Measurements from ENCODE around the gene RGS14. TPM values are rescaled to one million over a fixed set of nuclear protein-coding genes. Genes with fewer than 3 reads are reported as not detected.
"Not testable (repeated sequence)": the region's sequence is repeated elsewhere in the genome, so short reads cannot be mapped to it uniquely, and the experiment has no call there.

The RGS14 gene
- total RNA-seq, 1 donor from 2014 or later = 4.3 TPM

DNA sequence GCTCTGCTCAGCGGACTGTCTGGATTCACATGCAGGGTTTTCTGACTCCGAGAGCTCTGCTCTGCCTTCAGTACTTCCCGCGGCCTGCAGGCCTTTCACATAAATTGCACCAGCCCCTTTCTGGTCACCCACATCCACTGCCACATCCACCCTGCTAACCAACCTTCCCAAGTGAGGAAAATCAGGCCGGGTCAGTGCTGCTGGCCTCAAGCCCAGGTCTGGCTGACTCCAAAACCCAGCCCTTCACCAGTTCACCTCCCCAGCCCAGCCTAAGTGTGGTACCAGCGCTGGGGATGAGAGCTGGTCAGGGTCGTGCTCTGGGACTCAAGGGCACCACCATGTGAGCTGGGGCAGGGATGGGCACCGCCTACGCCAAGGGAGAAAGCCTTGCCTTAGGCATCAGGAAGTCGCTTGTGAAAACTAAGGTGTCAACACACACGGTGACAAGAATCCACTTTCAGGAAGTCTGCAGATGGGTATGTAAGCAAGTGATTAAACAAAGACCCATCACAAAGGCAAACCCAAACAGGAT, 18.6 kb upstream of the RGS14 start:
- intact Hi-C loops (cut with DNase I) = no loop called here
- DNase-seq (ENCODE audit: low spot score) = peak; percentile 79

DNA sequence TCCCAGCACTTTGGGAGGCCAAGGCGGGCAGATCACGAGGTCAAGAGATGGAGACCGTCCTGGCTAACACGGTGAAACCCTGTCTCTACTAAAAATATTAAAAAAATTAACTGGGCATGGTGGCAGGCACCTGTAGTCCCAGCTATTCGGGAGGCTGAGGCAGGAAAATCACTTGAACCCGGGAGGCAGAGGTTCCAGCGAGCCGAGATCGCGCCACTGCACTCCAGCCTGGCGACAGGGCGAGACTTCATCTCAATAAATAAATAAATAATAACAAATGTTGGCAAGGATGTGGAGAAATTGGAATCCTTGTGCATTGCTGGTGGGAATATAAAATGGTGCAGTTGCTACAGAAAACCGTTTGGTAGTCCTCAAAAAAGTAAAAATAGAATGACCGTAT, 14.7 kb upstream of the RGS14 start:
- DNase-seq (ENCODE audit: low spot score); intact Hi-C loops (cut with DNase I): not testable (repeated sequence)

DNA sequence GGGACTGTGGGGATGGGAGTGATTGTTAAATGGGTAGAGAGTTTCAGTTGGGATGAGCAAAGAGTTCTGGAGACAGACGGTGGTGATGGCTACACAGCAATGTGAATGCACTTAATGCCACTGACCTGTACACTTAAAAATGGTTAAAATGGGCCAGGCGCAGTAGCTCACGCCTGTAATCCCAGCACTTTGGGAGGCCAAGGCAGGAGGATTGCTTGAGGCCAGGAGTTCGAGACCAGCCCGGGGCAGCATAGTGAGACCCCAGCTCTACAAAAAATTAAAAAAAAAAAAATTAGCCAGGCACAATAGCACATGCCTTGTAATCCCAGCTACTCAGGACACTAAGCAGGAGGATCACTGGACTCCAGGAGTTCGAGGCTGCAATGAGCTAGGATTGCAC, 13.9 kb upstream of the RGS14 start:
- intact Hi-C loops (cut with DNase I) = no loop called here

DNA sequence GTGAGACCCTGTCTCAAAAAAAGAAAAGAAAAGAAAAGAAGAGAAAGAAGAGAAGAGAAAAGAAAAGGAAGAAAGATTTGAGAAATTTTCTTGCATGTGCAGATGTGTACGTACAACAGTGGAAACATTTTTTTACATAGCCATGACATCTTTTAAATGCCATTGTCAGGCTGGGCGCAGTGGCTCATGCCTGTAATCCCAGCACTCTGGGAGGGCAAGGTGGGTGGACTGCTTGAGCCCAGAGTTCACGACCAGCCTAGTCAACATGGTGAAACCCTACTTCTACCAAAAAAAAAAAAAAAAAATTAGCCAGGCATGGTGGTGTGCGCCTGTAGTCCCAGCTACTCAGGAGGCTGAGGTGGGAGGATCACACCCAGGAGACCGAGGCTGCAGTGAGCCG, 12.8 kb upstream of the RGS14 start:
- DNase-seq (ENCODE audit: low spot score) = no peak
- intact Hi-C loops (cut with DNase I) = no loop called here

More for the DNA sequence above, 13.9 kb upstream of the RGS14 start:
- no peak for DNase-seq (ENCODE audit: low spot score)

DNA sequence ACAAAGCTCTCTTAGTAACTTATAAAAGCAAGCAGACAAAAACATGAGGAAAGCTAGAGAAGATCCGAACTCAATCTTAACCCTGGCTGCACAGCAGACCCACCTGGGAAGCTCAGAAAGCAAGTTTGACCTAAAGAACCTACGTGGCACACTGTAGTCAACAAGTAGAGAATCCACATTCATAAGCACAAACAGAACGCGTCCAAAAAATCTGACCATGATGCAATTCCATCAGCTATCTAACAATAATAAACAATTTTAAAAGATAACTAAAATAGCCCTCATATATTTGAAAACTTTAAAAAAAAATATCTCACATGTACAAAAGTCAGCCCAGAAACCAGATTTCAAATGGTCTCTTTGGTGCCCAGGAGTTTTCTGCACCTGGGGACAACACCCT, 10.9 kb upstream of the RGS14 start:
- no peak for DNase-seq (ENCODE audit: low spot score)
- intact Hi-C loops (cut with DNase I) = no loop called here

DNA sequence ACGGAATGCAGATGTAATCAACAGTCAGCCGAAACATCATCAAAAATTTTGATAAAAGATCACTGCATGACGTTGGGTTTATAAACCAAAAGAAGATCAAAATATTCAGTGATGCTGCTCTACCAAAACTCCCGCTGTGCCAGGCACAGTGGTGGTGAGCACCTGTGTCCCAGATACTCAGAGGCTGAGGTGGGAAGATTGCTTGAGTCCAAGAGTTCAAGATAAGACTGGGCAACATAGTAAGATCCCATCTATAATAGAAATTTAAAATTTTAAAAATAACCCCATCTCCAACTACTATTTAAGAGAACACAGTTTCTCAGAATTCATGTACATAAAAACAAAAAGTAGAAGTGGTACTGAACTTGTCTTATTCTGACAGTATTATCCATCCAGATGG, 10.0 kb upstream of the RGS14 start:
- intact Hi-C loops (cut with DNase I) = no loop called here
- no peak for DNase-seq (ENCODE audit: low spot score)

DNA sequence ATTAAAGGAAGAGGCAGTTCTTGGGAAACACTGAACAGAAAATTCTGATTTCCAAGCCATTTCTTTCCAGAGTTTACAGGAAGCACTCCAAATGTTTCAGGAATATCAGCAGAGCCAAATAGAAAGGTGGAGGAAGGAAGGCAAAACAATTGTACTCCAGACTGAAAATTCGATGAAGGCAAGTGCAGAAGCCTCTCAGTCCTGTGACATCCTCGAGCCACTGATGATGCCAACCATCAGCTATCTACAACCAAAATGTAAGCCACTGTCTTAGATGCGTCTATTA, 8.4 kb upstream of the RGS14 start:
- intact Hi-C loops (cut with DNase I) = no loop called here
- no peak for DNase-seq (ENCODE audit: low spot score)

DNA sequence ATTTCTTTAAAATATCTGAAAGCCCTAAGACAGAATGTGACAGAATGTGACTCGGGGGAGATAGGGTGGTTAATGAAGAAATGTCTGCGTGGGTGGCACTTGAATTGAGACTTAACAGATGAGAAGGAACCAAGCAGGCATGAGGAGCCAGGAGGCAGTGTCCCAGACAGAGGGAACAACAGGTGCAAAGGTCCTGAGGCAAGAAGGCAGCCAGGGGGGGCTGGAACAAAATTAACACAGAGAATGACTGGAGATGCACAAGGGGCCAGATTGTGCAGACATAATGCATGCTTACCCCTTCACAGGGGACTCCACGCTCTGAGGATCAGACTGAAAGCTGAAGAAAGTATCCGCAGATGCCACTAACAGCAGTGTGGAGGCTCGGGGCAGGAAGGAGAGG, 8.0 kb upstream of the RGS14 start:
- DNase-seq (ENCODE audit: low spot score) = peak; percentile 41
- intact Hi-C loops (cut with DNase I) = no loop called here

DNA sequence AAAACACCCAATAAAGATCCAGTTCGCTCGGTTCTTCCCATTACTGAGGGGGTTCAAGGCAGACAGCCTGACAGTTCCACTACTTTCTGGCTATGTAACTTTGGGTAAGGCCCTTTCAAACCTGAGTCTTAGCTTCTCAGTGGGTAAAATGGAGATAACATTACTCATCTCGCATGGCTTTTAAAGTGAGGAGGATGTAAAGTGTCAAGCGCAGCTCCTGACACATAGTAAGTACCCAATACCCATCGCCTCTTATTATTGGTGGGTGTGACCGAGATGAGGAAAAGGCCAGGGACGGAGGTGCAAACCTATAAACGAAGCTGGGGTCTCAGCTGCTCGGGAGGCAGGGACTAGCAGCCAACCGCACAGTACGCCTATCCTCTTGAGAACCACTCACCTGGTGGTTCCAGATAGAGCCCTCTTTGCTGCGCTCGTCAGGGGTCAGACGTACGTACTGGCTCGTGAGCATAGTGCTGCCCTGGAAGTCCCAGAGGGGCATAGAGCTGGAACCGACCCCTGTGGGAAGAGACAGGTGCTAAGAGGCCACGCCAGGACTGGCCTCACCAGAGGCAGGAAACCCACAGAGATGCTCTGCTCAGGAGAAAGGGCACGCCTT, 6.8 kb upstream of the RGS14 start:
- intact Hi-C loops (cut with DNase I) = no loop called here

DNA sequence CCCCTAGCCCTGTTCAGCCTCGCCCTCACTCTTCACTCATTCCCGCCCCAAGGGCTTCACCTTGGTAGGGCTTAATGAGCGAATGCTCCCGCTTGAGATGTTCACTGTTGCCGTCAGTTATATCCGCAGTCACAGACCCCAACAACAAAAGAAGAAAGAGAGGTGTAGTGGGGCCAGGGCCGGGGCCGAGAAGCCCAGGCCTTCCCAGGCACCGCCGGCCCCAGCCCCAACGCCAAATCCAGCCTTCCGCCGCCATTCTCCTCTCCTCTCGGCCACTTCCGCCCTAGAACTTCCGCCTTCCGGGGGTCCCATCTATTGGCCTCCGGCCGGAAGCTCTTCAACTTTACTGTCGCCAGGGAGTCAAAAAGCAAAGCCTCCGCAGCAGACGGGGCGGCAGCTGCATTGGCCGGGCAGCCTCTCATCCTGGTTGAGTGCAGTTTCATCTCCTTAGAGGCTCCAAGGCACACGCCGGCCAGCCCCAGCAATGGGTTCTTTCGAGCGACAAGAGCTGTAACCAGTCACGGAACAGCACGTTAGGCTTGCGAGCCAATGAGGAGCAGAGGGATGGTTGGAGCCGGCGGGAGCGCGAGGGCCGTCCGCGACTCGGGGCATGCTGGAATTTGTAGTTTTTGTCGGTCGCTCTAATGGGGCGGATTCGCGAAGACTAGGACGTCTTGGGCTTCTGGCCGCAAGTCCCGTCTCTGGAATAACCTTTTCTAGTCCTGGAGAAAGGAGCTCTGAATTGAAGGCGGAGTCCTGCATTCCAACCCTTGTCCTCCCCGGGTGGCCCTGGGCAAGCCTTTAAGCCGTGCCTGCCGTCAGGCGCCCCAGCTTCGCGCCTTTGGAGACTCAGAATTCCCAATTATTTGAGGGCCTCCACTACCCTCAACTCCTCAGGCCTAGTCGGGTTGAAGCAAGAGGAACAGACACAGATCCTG, 6.1 kb upstream of the RGS14 start, which contains the start of gene LMAN2:
LMAN2 (minus strand) TSS at position 277 of the 938 bp plus-strand sequence; CDS start at position 256, 21 bp downstream.
- peak; percentile 97 for DNase-seq (ENCODE audit: low spot score)
- intact Hi-C loops (cut with DNase I) = no loop called here

More for the DNA sequence above, 6.8 kb upstream of the RGS14 start:
- no peak for DNase-seq (ENCODE audit: low spot score)

DNA sequence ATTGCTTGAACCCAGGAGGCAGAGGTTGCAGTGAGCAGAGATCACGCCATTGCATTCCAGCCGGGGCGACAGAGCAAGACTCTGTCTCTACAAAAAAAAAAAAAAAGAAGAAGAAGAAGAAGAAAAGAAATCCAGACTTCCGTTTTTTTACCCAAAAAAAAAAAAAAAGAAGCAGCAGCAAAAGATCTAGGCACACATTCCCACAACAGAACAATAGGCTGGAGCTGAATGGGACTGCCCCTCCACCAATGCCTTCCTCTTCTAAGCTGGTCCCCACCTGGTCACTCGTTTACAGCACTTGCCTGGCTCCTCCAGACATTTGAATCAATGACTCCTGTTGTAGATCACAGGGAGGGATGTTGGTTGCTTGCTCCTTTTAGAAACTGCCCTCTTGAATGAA, 4.6 kb upstream of the RGS14 start:
- intact Hi-C loops (cut with DNase I) = no loop called here

DNA sequence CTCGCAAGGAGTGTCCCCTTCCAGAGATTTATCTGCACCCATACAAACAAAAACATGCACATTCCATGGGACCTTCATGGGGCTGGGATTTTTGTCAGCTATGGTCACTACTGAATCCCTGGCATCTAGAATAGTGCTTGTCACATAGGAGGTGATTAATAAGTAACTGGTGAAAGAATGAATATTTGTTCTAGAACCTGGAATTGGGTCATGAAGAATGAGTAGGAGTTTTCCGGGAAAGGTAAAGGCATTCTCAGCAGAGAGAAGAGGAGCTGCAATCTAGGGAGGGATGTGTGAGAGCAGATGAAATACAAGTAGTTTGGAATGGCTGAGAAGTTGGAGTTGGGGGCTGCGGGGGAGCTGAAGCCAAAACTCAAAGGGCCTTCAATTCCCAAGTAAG, 3.5 kb upstream of the RGS14 start:
- DNase-seq (ENCODE audit: low spot score) = no peak
- intact Hi-C loops (cut with DNase I) = no loop called here

More for the DNA sequence above, 4.6 kb upstream of the RGS14 start:
- DNase-seq (ENCODE audit: low spot score) = no peak

DNA sequence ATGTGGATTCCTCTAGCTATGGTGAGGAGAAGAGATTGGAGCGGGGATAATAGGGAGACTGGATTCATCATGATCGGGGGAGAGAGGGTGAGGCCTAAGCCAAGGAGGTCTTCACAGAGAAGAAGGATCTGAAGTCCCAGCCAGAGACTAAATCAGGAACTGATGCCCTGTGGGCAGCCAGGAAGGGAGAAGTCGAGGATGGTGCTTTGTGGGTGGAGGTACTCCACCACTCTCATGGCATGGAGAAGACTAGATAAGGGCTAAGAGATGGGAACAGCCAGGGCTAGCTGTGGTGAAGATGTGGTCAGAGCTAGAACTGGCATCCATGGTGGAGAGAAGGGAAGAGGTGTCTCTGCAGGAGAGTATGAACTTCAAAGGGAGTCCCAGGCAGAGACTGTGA, 3.0 kb upstream of the RGS14 start:
- no peak for DNase-seq (ENCODE audit: low spot score)
- intact Hi-C loops (cut with DNase I) = no loop called here

DNA sequence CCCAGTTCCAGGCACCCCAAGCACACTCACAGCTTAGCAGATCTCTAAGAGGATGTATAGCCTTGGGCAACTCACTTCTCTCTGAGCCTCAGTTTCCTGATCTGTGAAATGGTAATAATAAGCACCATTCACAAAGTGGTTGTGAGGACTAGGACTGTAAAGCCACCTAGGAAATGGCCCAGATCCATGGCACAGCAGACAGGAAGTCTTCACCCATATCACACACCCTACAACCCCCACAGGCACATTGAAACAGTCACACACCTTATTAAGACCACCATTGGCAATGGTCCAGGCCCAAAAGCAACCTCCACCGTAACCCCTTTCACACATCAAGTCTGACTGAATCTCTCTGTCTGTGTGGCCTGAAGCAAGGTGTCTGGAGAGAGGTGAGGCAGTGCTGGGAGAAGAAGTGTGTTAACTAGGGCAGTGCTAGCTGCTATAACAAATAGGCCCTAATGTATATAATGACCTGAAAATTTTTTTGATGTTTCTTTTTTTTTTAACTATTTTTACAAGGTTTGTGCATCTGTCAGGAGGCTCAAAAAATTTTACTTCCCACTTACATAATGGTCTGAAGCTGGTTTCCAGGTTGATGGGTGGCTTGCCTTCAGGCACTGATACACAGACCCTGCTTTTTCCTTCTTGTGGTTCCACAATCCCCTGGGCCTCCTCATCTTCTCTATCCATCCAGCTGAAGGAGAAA, 2.4 kb upstream of the RGS14 start:
- intact Hi-C loops (cut with DNase I) = no loop called here
- DNase-seq (ENCODE audit: low spot score) = no peak

DNA sequence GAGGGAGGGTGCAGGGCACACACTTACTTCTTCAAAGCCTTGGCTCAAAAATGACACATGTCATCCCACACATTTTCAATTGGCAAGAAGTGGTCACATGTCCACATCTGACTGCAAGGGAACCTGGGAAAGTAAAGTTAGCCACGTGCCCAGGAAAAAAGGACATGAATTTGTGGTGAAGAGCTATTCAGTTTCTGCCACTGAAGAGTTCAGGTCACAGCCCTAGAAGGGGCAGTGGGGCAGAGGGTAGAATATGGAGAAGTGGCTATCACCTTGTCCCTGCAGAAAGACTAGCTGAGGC, 1.9 kb upstream of the RGS14 start:
- DNase-seq (ENCODE audit: low spot score) = no peak
- intact Hi-C loops (cut with DNase I) = no loop called here

DNA sequence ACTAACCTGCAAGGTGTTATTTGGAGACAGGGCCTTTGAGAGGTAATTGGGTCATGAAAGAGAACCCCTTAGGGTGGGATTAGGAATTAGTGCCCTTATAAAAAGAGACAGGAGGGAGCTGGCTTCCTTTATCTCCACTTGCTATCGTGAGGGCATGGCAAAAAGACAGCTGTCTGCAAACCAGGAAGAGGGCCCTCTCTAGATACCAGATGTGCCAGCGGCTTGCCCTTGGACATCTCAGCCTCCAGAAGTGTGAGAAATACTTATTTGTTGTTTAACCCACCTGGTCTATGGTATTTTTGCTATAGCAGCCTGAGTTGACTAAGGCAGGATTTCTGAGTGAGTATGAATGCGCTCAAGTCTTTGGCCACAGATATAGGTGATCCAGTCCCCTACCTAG, 978 bp upstream of the RGS14 start:
- DNase-seq (ENCODE audit: low spot score) = no peak
- intact Hi-C loops (cut with DNase I) = no loop called here

DNA sequence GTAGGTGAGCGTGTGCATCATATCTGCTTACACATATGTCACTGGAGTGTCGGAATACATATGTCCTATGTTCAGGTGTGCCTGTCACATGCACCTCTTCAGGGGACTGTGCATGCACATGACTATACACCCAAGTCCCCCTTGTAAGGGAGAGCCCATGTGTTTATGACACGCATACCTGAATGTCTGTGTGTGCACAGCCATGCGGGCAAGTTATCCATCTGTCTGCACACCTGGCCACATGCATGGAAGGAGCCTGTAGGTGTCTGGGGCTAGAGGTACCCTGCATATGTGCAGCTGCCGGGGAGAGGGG, 622 bp upstream of the RGS14 start:
- DNase-seq (ENCODE audit: low spot score) = peak; percentile 55
- intact Hi-C loops (cut with DNase I) = no loop called here

DNA sequence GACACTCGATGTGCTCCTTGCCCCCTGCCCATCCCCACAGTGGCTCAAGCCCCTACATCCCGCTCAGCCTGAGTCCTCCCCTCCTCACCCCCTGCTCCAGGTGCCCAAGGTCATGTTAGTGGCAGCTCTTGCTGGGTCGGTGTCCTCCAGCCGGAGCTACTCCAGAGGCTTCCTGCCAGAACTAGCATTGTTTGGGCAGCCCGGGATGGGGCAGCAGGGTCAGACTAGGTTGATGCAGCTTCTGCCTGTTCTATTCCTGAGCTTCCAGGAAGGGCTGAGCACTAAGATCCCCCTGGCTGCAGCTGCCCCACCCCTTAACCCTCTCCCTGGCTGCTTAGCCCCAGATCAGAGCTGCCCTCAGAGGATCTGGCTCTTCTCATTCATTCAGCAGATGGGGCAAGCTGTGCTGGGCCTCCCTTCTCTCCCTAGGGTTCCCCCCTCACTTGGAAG, 671 bp downstream of the RGS14 start:
- DNase-seq (ENCODE audit: low spot score) = peak; percentile 76
- intact Hi-C loops (cut with DNase I) = no loop called here

DNA sequence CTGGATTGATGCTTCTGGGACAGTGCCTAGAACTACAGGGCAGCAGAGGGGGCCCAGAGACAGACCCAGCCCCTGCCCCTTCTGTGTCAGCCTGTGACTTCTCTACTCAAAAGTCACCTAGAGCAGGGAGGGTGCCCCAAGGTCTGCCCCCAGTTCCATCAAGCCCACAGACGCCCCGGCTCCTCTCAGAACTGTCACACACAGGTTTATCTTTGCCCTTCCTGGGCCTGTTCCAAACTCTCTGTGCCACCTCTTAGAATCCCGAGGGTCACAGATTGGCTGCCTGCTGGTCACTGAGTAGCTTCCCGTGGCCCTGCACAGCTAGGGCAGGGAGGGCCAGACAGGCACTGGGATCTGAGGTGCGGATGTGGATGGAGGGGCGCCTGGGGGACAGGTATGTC, 1.7 kb downstream of the RGS14 start:
- DNase-seq (ENCODE audit: low spot score) = peak; percentile 71
- intact Hi-C loops (cut with DNase I) = no loop called here

DNA sequence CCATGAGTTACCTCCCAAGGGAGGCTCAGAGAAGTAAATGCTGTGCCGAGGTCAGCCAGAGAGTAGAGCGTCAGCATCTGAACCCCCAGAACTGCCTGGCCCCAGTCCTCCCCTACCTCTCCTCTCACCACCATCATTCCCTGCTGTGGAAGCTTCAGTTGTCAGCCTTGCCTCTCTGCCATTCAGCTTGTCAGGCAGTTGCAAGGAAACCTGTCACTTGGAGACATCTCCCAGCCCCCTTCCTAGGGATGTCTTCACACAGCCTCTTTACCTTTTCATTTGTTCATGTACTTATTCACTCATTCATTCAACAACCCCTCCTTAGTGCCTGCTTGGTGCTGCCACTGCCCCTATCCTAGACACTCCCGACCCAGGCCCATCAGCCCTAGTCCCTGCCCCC, 2.1 kb downstream of the RGS14 start:
- intact Hi-C loops (cut with DNase I) = no loop called here

DNA sequence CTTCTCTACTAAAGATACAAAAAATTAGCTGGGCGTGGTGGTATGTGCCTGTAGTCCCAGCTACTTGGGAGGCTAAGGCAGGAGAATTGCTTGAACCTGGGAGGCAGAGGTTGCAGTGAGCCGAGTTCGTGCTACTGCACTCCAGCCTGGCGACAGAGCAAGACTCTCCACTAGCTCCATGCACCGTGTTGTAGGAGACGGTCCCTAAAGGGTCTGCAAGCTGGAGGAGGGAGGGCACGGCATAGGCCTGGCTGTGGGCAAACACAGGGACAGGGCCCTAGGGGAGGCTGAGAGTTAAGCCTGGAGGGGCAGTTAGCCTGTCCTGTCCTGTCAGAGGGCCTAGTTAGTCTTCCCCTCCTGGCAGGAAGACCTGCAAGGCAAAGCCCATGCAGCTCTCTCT, 3.0 kb downstream of the RGS14 start:
- intact Hi-C loops (cut with DNase I) = not testable (repeated sequence)
- DNase-seq (ENCODE audit: low spot score) = peak; percentile 70

More for the DNA sequence above, 2.1 kb downstream of the RGS14 start:
- DNase-seq (ENCODE audit: low spot score) = no peak

All from cardiac septum (tissue), 1 donor.